ENCODE measurements around the gene PHLPP1.

PHLPP1 gene

DNA sequence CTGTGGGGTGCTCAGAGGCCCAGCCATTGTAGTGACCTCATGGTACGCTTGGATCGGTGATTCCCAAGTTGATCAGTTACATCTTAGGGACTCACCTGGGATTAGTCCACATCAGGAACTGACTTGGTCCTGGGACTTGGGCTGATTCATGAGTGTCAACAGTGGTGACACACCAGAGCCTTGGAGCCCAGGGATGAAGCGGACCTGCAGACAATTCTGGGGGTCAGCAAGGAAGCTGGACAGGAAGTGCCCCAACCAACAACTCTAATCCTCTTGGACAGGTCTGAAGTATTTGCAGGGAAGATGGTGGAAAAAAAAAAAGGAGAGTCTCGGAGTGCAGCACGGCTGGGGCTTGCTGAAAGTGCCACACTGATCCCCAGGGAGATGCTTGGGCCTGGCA is 288.6 kb downstream of the PHLPP1 start (continued):
- TF ChIP-seq, protein P1, sequence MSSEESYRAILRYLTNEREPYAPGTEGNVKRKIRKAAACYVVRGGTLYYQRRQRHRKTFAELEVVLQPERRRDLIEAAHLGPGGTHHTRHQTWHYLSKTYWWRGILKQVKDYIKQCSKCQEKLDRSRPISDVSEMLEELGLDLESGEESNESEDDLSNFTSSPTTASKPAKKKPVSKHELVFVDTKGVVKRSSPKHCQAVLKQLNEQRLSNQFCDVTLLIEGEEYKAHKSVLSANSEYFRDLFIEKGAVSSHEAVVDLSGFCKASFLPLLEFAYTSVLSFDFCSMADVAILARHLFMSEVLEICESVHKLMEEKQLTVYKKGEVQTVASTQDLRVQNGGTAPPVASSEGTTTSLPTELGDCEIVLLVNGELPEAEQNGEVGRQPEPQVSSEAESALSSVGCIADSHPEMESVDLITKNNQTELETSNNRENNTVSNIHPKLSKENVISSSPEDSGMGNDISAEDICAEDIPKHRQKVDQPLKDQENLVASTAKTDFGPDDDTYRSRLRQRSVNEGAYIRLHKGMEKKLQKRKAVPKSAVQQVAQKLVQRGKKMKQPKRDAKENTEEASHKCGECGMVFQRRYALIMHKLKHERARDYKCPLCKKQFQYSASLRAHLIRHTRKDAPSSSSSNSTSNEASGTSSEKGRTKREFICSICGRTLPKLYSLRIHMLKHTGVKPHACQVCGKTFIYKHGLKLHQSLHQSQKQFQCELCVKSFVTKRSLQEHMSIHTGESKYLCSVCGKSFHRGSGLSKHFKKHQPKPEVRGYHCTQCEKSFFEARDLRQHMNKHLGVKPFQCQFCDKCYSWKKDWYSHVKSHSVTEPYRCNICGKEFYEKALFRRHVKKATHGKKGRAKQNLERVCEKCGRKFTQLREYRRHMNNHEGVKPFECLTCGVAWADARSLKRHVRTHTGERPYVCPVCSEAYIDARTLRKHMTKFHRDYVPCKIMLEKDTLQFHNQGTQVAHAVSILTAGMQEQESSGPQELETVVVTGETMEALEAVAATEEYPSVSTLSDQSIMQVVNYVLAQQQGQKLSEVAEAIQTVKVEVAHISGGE (tag by site-specific recombination; conservative IDR thresholded peaks at IDR 0.05; ENCODE audit: low read depth) = no peak
- TF ChIP-seq ZNF335 (tag by site-specific recombination; conservative IDR thresholded peaks at IDR 0.05) = no peak
- no peak for TF ChIP-seq ZBTB48 (tag by site-specific recombination; IDR thresholded peaks at IDR 0.05)
- no peak for TF ChIP-seq ZNF704 (tag by site-specific recombination; IDR thresholded peaks at IDR 0.05)
- no peak for TF ChIP-seq BCL6B (tag by site-specific recombination; IDR thresholded peaks at IDR 0.05)
- TF ChIP-seq, protein P2, sequence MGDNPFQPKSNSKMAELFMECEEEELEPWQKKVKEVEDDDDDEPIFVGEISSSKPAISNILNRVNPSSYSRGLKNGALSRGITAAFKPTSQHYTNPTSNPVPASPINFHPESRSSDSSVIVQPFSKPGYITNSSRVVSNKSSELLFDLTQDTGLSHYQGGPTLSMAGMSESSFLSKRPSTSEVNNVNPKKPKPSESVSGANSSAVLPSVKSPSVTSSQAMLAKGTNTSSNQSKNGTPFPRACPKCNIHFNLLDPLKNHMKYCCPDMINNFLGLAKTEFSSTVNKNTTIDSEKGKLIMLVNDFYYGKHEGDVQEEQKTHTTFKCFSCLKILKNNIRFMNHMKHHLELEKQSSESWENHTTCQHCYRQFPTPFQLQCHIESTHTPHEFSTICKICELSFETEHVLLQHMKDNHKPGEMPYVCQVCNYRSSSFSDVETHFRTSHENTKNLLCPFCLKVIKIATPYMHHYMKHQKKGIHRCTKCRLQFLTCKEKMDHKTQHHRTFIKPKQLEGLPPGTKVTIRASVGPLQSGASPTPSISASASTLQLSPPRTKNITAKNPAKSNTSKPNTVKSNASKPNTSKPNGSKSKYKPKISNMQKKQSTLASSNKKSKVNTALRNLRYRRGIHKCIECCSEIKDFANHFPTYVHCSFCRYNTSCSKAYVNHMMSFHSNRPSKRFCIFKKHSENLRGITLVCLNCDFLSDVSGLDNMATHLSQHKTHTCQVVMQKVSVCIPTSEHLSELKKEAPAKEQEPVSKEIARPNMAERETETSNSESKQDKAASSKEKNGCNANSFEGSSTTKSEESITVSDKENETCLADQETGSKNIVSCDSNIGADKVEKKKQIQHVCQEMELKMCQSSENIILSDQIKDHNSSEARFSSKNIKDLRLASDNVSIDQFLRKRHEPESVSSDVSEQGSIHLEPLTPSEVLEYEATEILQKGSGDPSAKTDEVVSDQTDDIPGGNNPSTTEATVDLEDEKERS (tag by site-specific recombination; IDR thresholded peaks at IDR 0.05) = no peak
- TF ChIP-seq TCF7L2 (IDR thresholded peaks at IDR 0.05; ENCODE audit: borderline replicate concordance, low read depth, low read length) = no peak

DNA sequence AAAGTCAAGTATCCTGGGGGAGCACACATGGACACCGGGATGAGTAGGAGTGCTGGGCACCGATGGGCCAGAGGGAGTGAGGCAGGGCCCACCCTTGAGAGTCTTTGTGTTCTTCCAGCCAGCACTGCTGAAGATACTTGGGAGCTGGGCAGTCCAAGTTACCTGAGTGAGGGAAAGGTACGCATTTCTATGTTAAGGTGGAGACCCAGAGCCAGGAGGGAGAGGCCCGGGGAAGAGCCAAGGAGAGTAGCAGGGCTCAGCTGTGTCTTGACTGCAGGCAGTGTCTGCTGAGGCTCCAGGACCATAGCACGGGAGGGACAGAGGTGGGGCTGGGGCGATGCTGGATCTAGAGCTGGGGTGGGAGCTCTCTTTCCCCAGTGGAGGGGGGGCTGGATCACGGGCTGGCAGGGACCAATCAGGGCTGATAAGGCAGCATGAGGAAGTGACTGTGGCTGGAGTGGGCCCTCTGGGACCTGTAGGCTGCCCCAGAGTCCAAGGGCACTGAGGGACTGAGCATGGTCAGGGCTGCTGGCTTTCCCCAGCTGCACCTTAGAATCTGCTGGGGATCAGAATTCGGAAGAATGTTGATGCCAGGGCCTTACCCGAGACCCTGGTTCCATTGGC is 289.2 kb downstream of the PHLPP1 start:
- Histone ChIP-seq H3K4me3 (ENCODE audit: low read depth, low read length) (no peak overlapping the region), H3K27ac (ENCODE audit: extremely low read depth, low read depth, low read length) (no peak overlapping the region), H3K9me3 (ENCODE audit: control insufficient read depth, insufficient read depth, low read depth, low read length) (no peaks in the 10 kb centered on the region), H3K4me1 (ENCODE audit: control insufficient read depth, insufficient read depth, low read length) (no peaks in the 10 kb centered on the region), H3K36me3 (ENCODE audit: control insufficient read depth in 2 of 2, insufficient read depth in 1 of 2, low read length in 2 of 2) (no peaks in the 10 kb centered on the region)
- CTCF ChIA-PET = interaction anchor here (0.8 to 1.3 kb wide), 4 partner anchors 12 to 434 kb away, joined by 3 to 4 read pairs (median 4); no protein-coding TSS in a partner anchor
- POLR2A ChIA-PET = no interaction called here
- no peak for TF ChIP-seq ZNF596 (tag by site-specific recombination; IDR thresholded peaks at IDR 0.05)
- no peak for TF ChIP-seq ZBTB7A (tag by site-specific recombination; IDR thresholded peaks at IDR 0.05; ENCODE audit: low read depth)
- no peak for TF ChIP-seq ZNF785 (tag by site-specific recombination; IDR thresholded peaks at IDR 0.05)
- TF ChIP-seq, protein P3, sequence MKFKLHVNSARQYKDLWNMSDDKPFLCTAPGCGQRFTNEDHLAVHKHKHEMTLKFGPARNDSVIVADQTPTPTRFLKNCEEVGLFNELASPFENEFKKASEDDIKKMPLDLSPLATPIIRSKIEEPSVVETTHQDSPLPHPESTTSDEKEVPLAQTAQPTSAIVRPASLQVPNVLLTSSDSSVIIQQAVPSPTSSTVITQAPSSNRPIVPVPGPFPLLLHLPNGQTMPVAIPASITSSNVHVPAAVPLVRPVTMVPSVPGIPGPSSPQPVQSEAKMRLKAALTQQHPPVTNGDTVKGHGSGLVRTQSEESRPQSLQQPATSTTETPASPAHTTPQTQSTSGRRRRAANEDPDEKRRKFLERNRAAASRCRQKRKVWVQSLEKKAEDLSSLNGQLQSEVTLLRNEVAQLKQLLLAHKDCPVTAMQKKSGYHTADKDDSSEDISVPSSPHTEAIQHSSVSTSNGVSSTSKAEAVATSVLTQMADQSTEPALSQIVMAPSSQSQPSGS (tag by site-specific recombination; IDR thresholded peaks at IDR 0.05; ENCODE audit: low read depth) = no peak
- TF ChIP-seq GLIS2 (tag by site-specific recombination; IDR thresholded peaks at IDR 0.05) = no peak
- no peak for TF ChIP-seq ZFP37 (tag by site-specific recombination; IDR thresholded peaks at IDR 0.05)
- no peak for TF ChIP-seq ZNF121 (tag by site-specific recombination; IDR thresholded peaks at IDR 0.05)
- no peak for TF ChIP-seq ZNF175 (tag by site-specific recombination; IDR thresholded peaks at IDR 0.05)
- no peak for TF ChIP-seq ZFP3 (tag by site-specific recombination; IDR thresholded peaks at IDR 0.05; ENCODE audit: low read depth)
- no peak for TF ChIP-seq ZNF658 (tag by site-specific recombination; IDR thresholded peaks at IDR 0.05)
